Gastroesophageal sphincter (tissue), 4 donors: ENCODE measurements around the gene FLRT3. TPM values are rescaled to one million over a fixed set of nuclear protein-coding genes. Genes with fewer than 3 reads are reported as not detected.

Experiments
- ATAC-seq: fragments of 150-250 bp; one replicate; pipeline ENCODE4 v1.9.1; 2016; ENCODE audit warnings: mild to moderate bottlenecking, moderate library complexity
- H3K27ac ChIP-seq, 4 donors: fragments of 200-600 bp; sonication (generic) in 3 of 4; 1 replicate in 3 of 4; 2 replicates in 1 of 4; pipeline ENCODE4 v1.5.1; 2016 to 2019
- H3K27me3 ChIP-seq: fragments of 200-600 bp; sonication (generic); one replicate; pipeline ENCODE4 v1.5.1; 2019
- H3K36me3 ChIP-seq, 2 donors: fragments of 200-600 bp; sonication (generic); one replicate each; pipeline ENCODE4 v1.5.1; 2019; ENCODE audit warnings: control low read depth in 1 of 2
- H3K4me1 ChIP-seq, 3 donors: fragments of 200-600 bp; sonication (generic); 1 replicate in 2 of 3; 2 replicates in 1 of 3; pipeline ENCODE4 v1.5.1; 2016 to 2019; ENCODE audit warnings: control low read depth in 2 of 3
- H3K4me3 ChIP-seq, 2 donors: fragments of 200-600 bp; sonication (generic); one replicate each; pipeline ENCODE4 v1.5.1; 2019; ENCODE audit warnings: mild to moderate bottlenecking in 1 of 2, moderate library complexity in 1 of 2
- H3K9me3 ChIP-seq, 3 donors: fragments of 200-600 bp; sonication (generic); one replicate each; pipeline ENCODE4 v1.5.1; 2017 to 2019; ENCODE audit warnings: control low read depth in 2 of 3
- CTCF ChIP-seq, 4 experiments: fragments of 200-600 bp in 2 of 4; fragments of 450-650 bp in 2 of 4; sonication (generic) in 1 of 4; IDR thresholded peaks; one replicate each; pipeline ENCODE4 v1.5.1; 2017 to 2019; ENCODE audit warnings: antibody characterized with exemption in 4 of 4, mild to moderate bottlenecking in 2 of 4, moderate library complexity in 2 of 4
- EP300 ChIP-seq: sonication (generic); formaldehyde crosslinking; IDR thresholded peaks from one replicate; pipeline ENCODE4 v1.6.1; 2017; ENCODE audit warnings: antibody characterized with exemption, mild to moderate bottlenecking
- POLR2A ChIP-seq, 2 donors: fragments of 450-650 bp; IDR thresholded peaks; one replicate each; pipeline ENCODE4 v1.6.1; 2017; ENCODE audit warnings: antibody characterized with exemption in 2 of 2, mild to moderate bottlenecking in 2 of 2, moderate library complexity in 1 of 2
- POLR2AphosphoS5 ChIP-seq: sonication (generic); formaldehyde crosslinking; IDR thresholded peaks from one replicate; pipeline ENCODE4 v1.6.1; 2017; ENCODE audit warnings: antibody characterized with exemption
- WGBS, 2 donors: methylation state at CpG; one replicate each; pipeline ENCODE4 v1.1.5; 2018; ENCODE audit warnings: low coverage in 1 of 2; 5-methylcytosine and 5-hydroxymethylcytosine counted together
- total RNA-seq, 4 donors: library from RNA; depleted of rRNA; stranded (reverse); fragments of >200 nt; gene quantifications; one replicate each; pipeline ENCODE4 v1.1.0, GENCODE V29; 2016

The FLRT3 gene
- total RNA-seq, 4 donors from 2014 or later = 0.96 to 8.3 (median 2.2) TPM

- 81 to 92% methylated on average over 2 of the region's 2 CpGs for WGBS, 2 donors
- TF ChIP-seq POLR2AphosphoS5 = no peak
- no peak for TF ChIP-seq EP300
- TF ChIP-seq CTCF (IDR thresholded peaks at IDR 0.05) = no peak
- TF ChIP-seq POLR2A (IDR thresholded peaks at IDR 0.05) = no peak
- Histone ChIP-seq H3K27me3 (no peaks in the 10 kb centered on the region), H3K4me3 (no peak overlapping the region), H3K4me1 (peaks cover 0 to 10% (median 0%) of the 10 kb centered on the region in 3 donors), H3K9me3 (no peaks in the 10 kb centered on the region), H3K27ac (no peak overlapping the region), H3K36me3 (no peaks in the 10 kb centered on the region)
- ATAC-seq = no peak
Measured at GRCh38 chr20:14312001-14312400, 25.4 kb downstream of the FLRT3 start.

- ATAC-seq = no peak
Measured at GRCh38 chr20:14310977-14311627, 26.3 kb downstream of the FLRT3 start.

GRCh38 chr20:14307956-14308355 lies 29.5 kb downstream of the FLRT3 start:
- H3K9me3 ChIP-seq = no peaks in the 10 kb centered on the region
- 54 to 87% methylated on average over 2 of the region's 2 CpGs for WGBS, 2 donors
- ATAC-seq = no peak
- H3K36me3 ChIP-seq = no peaks in the 10 kb centered on the region
- no peaks in the 10 kb centered on the region for H3K4me1 ChIP-seq
- H3K27me3 ChIP-seq = no peaks in the 10 kb centered on the region
- H3K27ac ChIP-seq = no peak overlapping the region
- no peak for TF ChIP-seq POLR2A (IDR thresholded peaks at IDR 0.05)
- TF ChIP-seq CTCF (IDR thresholded peaks at IDR 0.05) = no peak
- TF ChIP-seq EP300 = no peak
- TF ChIP-seq POLR2AphosphoS5 = no peak
- no peak overlapping the region for H3K4me3 ChIP-seq

More at GRCh38 chr20:14310977-14311627, 26.3 kb downstream of the FLRT3 start:
- WGBS, 2 donors = 67 to 71% methylated on average over 5 of the region's 5 CpGs
- TF ChIP-seq POLR2A (IDR thresholded peaks at IDR 0.05) (no peak), CTCF (IDR thresholded peaks at IDR 0.05) (no peak), POLR2AphosphoS5 (no peak), EP300 (no peak)
- Histone ChIP-seq H3K27me3 (no peaks in the 10 kb centered on the region), H3K9me3 (no peaks in the 10 kb centered on the region), H3K27ac (no peak overlapping the region), H3K4me1 (peaks cover 0 to 10% (median 0%) of the 10 kb centered on the region in 3 donors), H3K36me3 (no peaks in the 10 kb centered on the region), H3K4me3 (no peak overlapping the region)

- Histone ChIP-seq H3K9me3 (no peaks in the 10 kb centered on the region), H3K27me3 (no peaks in the 10 kb centered on the region), H3K36me3 (no peaks in the 10 kb centered on the region), H3K27ac (no peak overlapping the region), H3K4me1 (no peaks in the 10 kb centered on the region), H3K4me3 (no peak overlapping the region)
- no peak for TF ChIP-seq POLR2A (IDR thresholded peaks at IDR 0.05)
- no peak for TF ChIP-seq EP300
- no peak for TF ChIP-seq POLR2AphosphoS5
- no peak for TF ChIP-seq CTCF (IDR thresholded peaks at IDR 0.05)
- no peak for ATAC-seq
- 80 to 82% methylated on average over 1 of the region's 1 CpG for WGBS, 2 donors
Measured at GRCh38 chr20:14304472-14304871, 32.9 kb downstream of the FLRT3 start.

GRCh38 chr20:14303651-14304050 lies 33.8 kb downstream of the FLRT3 start:
- H3K27ac ChIP-seq = no peak overlapping the region
- no peak for ATAC-seq
- no peak for TF ChIP-seq EP300
- no peak for TF ChIP-seq POLR2A (IDR thresholded peaks at IDR 0.05)
- TF ChIP-seq POLR2AphosphoS5 = no peak
- no peak for TF ChIP-seq CTCF (IDR thresholded peaks at IDR 0.05)
- H3K9me3 ChIP-seq = no peaks in the 10 kb centered on the region
- no peaks in the 10 kb centered on the region for H3K27me3 ChIP-seq
- H3K4me3 ChIP-seq = no peak overlapping the region
- H3K36me3 ChIP-seq = no peaks in the 10 kb centered on the region
- H3K4me1 ChIP-seq = no peaks in the 10 kb centered on the region
